Stimulated activated CD4-positive, alpha-beta T cell treated with anti-CD3 and anti-CD28 coated beads, Interleukin-1b, Interleukin-23, amount 100 ng/mL, for 48 hours (primary cell): ENCODE measurements around the gene RASL10B.

Source experiments
- DNase-seq: peaks from one replicate; pipeline ENCODE4 v3.0.0-alpha.2; 2020

RASL10B gene

GRCh38 chr17:35723735-35724134, 7.7 kb upstream of the RASL10B start:
- DNase-seq = no peak

GRCh38 chr17:35725058-35725457, 6.4 kb upstream of the RASL10B start:
- DNase-seq = no peak

DNA sequence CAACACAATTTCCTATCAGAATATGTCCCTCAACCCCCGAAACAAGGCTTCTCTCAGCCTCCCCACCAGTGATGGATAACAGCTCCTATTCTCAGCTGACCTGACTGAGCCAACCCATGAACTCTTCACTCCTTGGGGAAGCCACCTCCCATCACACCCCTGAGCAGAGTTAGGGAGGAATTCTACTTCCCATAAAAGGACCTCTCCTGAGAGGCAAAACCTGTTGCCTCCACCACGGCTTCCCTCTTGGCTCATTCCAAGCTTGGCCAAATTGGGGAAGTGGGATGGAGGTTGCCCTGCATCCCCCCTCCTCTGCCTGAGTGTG, 5.7 kb upstream of the RASL10B start:
- no peak for DNase-seq

DNA sequence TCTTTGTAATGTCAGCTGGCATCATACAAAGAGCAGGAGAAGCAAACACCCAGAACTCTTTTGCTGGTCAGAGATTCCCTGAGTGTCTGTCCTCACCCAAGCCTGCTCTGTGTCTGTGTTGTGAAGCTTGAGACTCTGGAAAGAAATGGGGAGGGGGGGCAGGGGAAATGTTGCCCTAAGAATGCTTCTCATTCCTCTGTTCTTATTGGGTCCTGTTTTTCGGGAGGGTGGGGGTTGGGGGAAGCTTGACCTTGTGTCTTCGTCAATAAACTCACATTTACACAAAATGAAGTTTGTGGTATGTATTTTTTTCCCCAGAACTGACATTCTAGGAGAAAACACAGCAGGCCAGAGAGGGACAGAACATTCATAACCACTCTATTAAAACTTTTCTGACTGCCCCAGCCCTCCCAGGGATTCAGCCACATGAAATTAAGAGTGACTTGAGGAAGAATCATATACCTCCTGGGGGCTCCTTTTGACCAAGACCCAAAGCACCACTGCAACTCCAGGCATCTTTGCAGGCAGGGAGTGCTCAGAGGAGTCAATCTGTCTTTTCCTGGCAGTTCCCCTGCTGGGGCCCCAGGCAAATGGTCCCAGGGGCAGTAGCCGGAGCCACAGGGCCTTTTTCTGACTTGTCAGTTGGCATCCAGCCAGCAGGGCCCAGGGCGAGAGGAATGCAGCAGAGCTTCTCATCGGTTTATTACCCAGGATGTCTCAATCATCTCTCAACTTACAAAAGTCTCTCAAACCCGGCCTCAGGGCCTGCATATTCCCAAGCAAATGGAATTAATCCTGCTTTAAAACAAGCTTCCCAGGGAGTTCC, 5.1 kb upstream of the RASL10B start:
- DNase-seq = no peak

DNA sequence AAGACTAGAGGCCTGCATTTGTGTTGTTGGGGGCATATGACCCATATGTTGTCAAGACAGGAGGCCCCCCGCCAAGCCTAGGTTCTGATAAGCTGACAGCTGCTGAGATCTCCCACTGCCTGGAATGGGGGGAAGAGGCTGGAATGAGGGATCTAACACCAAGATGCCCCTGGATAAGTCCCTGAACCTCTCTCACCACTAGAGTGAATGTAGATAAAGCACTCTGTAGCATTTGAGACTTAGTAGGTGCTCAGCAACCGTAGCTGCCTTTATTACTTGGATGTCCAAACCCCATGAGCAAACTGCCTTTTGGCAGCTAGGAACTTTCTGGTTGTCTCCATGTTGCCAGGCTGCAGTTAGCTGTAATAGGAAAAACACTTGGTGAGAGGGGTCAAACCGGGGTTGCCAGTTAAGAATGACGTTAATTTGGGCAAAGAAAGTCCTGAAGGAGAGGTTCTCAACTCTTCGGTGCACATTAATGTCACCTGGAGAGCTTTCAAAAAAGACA, 4.4 kb upstream of the RASL10B start:
- no peak for DNase-seq

DNA sequence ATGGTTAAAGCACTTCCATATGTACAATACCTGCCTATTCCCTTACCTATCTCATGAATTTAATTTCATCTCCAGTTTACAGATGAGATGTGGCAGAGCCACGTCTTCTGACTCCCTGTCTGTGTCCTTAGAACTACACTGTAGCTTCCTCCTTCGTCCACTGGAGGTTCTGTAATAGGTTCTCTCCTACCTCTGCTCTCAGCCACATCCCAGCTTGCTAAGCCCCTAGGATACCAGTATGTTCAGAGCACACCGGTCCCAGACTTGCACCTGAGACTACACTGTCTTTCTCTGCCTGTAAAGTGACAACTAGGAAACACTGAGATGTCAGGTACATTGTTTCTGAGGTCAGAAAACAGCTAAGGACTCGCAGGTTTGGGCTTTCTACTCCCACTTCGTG, 3.8 kb upstream of the RASL10B start:
- no peak for DNase-seq

- DNase-seq = no peak
Measured at GRCh38 chr17:35728551-35728950, 2.9 kb upstream of the RASL10B start.

DNA sequence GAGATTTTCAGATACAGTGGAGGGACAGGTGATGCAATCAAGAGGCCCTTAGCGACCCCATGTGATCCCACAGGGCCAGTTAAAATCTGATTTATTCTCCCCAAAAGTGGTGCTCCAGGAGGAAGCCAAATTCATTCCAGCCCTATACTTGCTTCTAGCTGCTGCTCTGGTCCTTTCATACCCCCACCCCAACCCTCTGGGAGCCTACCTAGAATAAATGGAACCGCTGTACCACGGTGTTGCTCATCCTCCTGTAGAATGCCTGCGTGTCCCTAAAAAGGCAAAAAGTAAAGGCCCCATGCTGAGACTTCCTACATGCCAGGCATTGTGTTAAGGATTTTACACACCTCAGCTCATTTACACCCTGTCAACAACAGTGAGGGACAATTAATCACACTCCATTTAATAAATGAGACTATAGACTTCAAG, 2.0 kb upstream of the RASL10B start:
- no peak for DNase-seq

- DNase-seq = no peak
Measured at GRCh38 chr17:35730400-35731005, 936 bp upstream of the RASL10B start.

- DNase-seq = no peak
Measured at GRCh38 chr17:35731917-35732805, 722 bp downstream of the RASL10B start.

- DNase-seq = no peak
Measured at GRCh38 chr17:35732806-35733136, 1.3 kb downstream of the RASL10B start.

- DNase-seq = no peak
Measured at GRCh38 chr17:35733366-35733765, 1.9 kb downstream of the RASL10B start.

GRCh38 chr17:35734396-35734795, 3.0 kb downstream of the RASL10B start:
- no peak for DNase-seq

GRCh38 chr17:35735036-35735805, 3.8 kb downstream of the RASL10B start:
- no peak for DNase-seq

- DNase-seq = no peak
Measured at GRCh38 chr17:35736236-35736635, 4.8 kb downstream of the RASL10B start.

DNA sequence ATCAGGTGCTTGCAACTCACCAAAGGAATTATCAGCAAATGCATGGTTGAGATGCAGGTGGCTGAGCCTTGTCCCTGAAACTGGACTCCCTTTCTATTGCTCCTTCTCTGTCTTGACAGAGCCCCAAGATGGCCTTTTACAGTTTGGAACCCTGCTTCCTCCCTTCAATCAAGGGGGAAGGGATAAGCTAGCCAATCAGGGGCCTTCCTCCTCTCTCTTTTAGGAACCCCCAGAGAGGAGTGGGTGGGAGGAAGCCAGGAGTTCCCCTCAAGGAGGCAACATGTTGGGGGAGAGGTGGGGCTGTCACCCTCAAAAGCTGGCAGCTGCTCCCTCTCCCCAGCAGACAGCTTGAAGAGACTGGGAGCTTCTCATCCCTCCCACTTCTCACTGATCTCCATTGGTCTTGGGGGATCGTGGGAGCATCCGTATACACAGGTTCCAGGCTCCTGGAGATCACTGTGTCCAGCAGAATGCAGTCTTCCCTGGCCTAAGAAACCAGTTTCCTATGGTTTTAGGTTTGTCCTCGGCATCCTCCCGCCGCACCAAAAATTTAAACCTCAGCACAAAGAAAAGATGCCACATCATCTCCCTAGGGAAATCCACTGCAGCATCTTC, 7.2 kb downstream of the RASL10B start:
- DNase-seq = no peak

DNA sequence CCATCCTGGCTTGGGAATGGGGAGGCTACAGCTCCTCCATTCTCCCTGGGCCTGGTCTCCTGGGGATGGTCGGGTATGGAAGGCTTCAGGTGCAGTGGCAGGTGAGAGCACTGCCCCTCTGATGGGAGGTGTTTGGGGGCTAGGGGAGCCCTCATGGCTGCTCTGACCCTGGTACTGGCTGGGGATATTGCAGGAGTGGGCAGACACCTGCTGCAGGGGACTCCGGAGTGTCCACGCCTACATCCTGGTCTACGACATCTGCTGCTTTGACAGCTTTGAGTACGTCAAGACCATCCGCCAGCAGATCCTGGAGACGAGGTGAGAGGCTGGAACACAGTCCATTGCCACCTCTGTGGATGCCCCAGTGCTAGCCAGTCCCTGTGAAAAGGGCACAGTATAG, 8.8 kb downstream of the RASL10B start:
- no peak for DNase-seq

GRCh38 chr17:35740997-35741931, 9.8 kb downstream of the RASL10B start:
- peak; percentile 21 for DNase-seq

GRCh38 chr17:35742496-35742895, 11.1 kb downstream of the RASL10B start:
- no peak for DNase-seq

DNA sequence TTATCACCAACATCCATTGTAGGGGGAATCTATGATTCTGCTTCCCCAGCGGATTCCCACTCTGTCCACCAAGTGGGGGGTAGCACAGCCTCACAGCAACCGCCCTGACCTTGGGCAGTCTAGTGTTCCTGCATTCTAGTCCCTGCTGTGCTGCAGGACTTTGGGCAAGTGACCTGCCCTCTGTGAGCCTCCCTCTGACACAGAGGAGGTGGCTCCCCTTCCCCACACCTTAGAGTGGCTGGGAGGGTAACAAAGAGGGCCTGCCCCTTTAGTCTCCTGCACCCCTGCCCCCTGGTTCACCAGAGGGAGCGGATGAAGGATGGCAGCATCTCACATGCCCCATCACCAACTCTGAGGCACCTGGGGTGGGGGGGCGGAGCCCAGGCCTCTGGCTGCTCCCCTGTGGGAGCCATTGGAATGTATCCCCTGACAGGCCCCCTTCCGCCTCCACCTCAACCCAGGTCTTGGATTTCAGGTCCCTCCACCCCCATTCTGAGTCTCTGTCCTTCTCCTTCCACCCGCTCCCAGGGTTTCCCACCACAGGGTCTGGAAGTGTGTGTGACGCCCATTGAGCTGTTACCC, 11.5 kb downstream of the RASL10B start:
- DNase-seq = no peak
